IPS-20b (cell line): ENCODE results near the gene TEX53.

ENCODE experiments used
- H3K27ac ChIP-seq: one replicate; pipeline ENCODE4 v1.5.1; 2013; ENCODE audit warnings: low read length
- H3K27me3 ChIP-seq: 2 replicates; pipeline ENCODE4 v1.6.1; 2013; ENCODE audit warnings: mild to moderate bottlenecking, low read length, inconsistent platforms; ENCODE audit not compliant: insufficient read depth
- H3K36me3 ChIP-seq: 2 replicates; pipeline ENCODE4 v1.6.1; 2013; ENCODE audit warnings: low read depth, mild to moderate bottlenecking, inconsistent platforms, low read length, moderate library complexity; ENCODE audit not compliant: insufficient read depth
- H3K4me1 ChIP-seq: 2 replicates; pipeline ENCODE4 v1.6.1; 2013; ENCODE audit warnings: mild to moderate bottlenecking, control low read depth, inconsistent platforms, low read length, moderate library complexity; ENCODE audit not compliant: insufficient read depth
- H3K4me3 ChIP-seq: 2 replicates; pipeline ENCODE4 v1.5.1; 2013; ENCODE audit warnings: mild to moderate bottlenecking, low read length, inconsistent platforms
- H3K9ac ChIP-seq: 2 replicates; pipeline ENCODE4 v1.6.1; 2013; ENCODE audit warnings: low read depth, mild to moderate bottlenecking, inconsistent platforms, low read length, moderate library complexity
- H3K9me3 ChIP-seq: 2 replicates; pipeline ENCODE4 v1.6.1; 2013; ENCODE audit warnings: mild to moderate bottlenecking, low read depth, low read length, inconsistent platforms; ENCODE audit not compliant: insufficient read depth

Gene TEX53

GRCh38 chr9:114631166-114631565, 26.4 kb downstream of the TEX53 start:
- Histone ChIP-seq H3K36me3 (peaks cover 32% of the 10 kb centered on the region; the same call in 1 of the 2 replicates), H3K4me1 (no peaks in the 10 kb centered on the region), H3K9ac (no peak overlapping the region), H3K27ac (no peak overlapping the region), H3K4me3 (no peak overlapping the region), H3K9me3 (no peaks in the 10 kb centered on the region), H3K27me3 (no peaks in the 10 kb centered on the region)

DNA sequence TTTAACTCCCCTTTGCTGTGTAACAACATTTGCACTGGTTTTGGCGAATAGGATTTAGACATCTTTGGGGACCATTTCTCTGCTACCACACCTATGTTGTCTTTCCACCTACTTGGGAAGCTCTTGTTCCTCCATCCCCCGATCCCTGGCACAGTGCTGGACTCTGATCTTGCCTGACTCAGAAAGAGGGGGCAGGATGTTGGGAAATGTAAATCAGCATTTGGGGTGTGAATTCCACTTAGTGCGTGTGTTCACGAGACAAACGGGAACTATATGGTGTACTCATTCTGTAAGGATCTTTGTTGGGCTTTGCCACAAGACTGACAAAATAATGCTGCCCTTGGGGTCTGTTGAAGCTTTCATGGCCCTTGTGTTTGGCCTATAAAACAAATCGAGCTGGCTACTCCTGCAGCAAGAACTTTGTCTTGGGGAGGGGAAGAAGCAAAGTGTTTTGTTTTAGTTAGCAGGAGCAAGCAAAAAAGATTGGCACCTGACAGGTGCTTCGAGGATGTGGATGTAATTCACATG, 28.0 kb downstream of the TEX53 start:
- Histone ChIP-seq H3K27ac (no peak overlapping the region), H3K4me1 (no peaks in the 10 kb centered on the region), H3K27me3 (no peaks in the 10 kb centered on the region), H3K36me3 (peaks cover 31% of the 10 kb centered on the region; the same call in 1 of the 2 replicates), H3K9ac (no peak overlapping the region), H3K4me3 (no peak overlapping the region), H3K9me3 (no peaks in the 10 kb centered on the region)

DNA sequence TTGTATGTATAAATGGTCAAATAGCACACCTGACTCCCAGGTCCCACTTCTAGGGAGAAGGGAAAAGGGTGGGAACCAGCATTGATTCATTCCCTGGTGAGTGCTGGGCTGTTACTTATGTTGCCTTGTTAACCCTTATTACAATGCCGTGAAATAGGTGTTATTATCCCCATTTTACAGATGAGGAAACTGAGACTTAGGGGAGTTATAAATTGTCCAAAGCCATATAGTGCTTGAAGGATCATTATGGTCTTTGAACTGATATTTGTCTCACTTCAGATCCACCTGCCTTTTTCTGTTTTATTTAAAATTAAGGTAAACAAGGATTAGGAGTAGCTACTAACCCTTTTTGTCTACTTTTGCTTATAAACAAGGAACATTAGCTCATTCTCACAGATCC, 30.1 kb downstream of the TEX53 start:
- Histone ChIP-seq H3K4me3 (no peak overlapping the region), H3K4me1 (no peaks in the 10 kb centered on the region), H3K27me3 (no peaks in the 10 kb centered on the region), H3K9me3 (no peaks in the 10 kb centered on the region), H3K36me3 (peaks cover 17% of the 10 kb centered on the region; the same call in 1 of the 2 replicates), H3K27ac (no peak overlapping the region), H3K9ac (no peak overlapping the region)

DNA sequence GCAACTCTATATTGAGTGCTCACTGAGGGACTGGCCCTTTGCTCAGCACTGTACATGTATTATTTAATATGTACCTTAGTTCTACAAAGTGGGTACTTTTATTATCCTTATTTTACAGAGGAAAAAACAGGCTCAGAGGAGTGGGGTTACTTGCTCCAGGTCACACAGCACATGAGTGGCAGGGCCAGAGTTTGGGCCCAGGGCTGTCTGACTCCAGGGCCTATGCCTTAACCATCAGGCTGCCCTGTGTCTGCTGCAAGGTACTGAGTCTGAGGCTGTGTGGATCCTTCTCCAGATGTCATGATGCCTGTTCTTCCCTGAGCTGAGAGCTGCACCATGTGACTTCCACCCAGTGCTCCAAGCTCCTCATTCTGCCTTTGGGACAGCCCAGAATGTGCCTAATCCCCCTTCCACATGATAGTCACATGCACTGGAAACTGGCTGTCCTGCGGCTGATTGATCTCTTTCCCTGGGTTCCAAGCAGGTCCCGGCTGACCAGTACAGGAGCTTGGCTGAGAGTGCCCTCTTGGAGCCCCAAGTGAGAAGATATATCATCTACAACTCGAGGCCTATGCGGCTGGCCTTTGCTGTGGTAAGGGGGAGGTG, 31.1 kb downstream of the TEX53 start:
- no peak overlapping the region for H3K4me3 ChIP-seq
- no peaks in the 10 kb centered on the region for H3K27me3 ChIP-seq
- no peaks in the 10 kb centered on the region for H3K4me1 ChIP-seq
- H3K9ac ChIP-seq, result no peak overlapping the region
- peaks cover 11% of the 10 kb centered on the region; the same call in 1 of the 2 replicates for H3K36me3 ChIP-seq
- no peak overlapping the region for H3K27ac ChIP-seq
- no peaks in the 10 kb centered on the region for H3K9me3 ChIP-seq

- no peak overlapping the region for H3K27ac ChIP-seq
- peaks cover 9% of the 10 kb centered on the region; the same call in 1 of the 2 replicates for H3K36me3 ChIP-seq
- H3K27me3 ChIP-seq, result no peaks in the 10 kb centered on the region
- no peak overlapping the region for H3K4me3 ChIP-seq
- no peak overlapping the region for H3K9ac ChIP-seq
- no peaks in the 10 kb centered on the region for H3K4me1 ChIP-seq
- no peaks in the 10 kb centered on the region for H3K9me3 ChIP-seq
Measured at GRCh38 chr9:114624677-114625076, 32.9 kb downstream of the TEX53 start.

DNA sequence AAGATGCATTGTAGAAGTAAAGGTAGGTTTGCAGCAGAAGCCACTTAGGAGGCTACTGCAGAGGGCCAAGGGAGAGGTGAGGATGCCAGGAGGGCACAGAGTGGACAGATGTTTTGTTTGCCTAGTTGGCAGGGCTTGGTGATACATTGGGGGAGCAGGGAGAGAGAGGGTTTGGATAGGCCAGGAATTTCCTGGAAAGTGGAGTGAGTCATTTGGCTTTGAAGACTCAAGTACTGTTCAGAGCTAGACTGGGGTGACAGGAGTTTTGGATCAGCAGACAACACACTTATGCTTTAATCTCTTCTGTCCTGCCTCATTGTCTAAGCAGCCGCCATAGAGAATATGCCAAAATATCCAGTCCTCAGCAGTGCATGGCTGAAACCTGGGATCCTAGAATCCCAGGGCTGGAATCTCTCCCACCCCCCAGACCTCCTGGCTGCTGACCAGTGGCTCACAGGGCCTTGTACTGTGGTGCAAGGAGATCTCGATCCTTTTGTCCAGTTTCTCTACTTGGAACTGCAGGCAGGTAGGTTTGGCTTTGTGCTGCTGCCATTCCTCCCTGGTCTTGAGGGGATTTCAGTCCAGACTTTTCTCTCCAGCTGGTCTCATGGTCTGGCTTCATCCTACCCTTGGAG, 35.5 kb downstream of the TEX53 start:
- H3K9me3 ChIP-seq, result no peaks in the 10 kb centered on the region
- no peak overlapping the region for H3K4me3 ChIP-seq
- H3K27ac ChIP-seq, result no peak overlapping the region
- no peak overlapping the region for H3K9ac ChIP-seq
- H3K4me1 ChIP-seq, result no peaks in the 10 kb centered on the region
- H3K27me3 ChIP-seq, result no peaks in the 10 kb centered on the region
- no peaks in the 10 kb centered on the region for H3K36me3 ChIP-seq

DNA sequence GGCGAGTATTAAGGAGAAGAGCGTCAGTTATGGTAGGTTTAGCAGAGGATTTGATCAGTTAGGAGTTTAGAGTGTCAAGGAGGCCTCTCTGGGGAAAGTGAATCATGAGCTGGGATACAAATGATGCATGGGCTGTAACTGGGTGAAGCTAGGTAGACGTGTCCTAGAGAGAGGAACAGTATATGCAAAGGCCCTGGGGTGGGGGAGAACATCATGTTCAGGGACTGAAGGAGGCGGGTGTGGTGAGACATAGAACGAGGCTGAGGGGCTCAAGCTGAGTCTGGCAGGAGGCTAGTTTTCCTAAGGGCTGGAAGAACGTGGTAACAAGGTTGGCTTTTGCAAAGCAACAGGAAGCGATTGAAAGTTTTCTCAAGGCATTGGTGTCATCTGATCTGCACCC, 36.0 kb downstream of the TEX53 start:
- H3K9me3 ChIP-seq, result no peaks in the 10 kb centered on the region
- H3K4me3 ChIP-seq, result no peak overlapping the region
- H3K36me3 ChIP-seq, result no peaks in the 10 kb centered on the region
- no peaks in the 10 kb centered on the region for H3K27me3 ChIP-seq
- H3K4me1 ChIP-seq, result no peaks in the 10 kb centered on the region
- no peak overlapping the region for H3K9ac ChIP-seq
- H3K27ac ChIP-seq, result no peak overlapping the region

DNA sequence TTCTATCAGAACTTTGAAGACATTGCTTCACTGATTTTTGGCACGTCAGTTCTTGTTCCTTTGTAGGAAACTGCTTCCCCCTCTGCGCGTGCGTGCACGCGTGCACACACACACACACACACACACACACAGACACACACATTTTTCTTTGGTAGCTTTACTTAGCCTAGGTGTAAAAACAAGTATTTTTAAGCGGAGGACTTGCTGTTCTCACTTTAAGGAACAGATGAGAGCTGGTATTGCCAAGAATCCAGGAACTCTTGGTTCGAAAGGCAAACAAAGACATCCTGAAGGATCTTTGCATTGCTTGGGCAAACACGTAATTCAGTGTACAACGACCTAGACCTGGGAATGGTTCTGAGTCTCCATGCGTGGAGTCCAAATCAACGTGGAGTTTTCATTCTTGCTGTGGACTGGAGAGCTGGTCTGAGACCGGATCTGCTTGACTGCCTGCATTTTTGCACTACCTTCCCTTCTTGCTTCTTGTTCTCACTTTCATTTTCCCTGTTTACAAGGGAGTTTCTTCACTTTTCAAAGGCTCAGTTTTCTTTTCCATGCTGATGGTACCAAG, 38.3 kb downstream of the TEX53 start:
- Histone ChIP-seq H3K4me1 (no peaks in the 10 kb centered on the region), H3K27ac (no peak overlapping the region), H3K9ac (no peak overlapping the region), H3K36me3 (no peaks in the 10 kb centered on the region), H3K4me3 (no peak overlapping the region), H3K27me3 (no peaks in the 10 kb centered on the region), H3K9me3 (no peaks in the 10 kb centered on the region)

GRCh38 chr9:114616684-114617520, 40.7 kb downstream of the TEX53 start:
- H3K9ac ChIP-seq, result no peak overlapping the region
- H3K9me3 ChIP-seq, result no peaks in the 10 kb centered on the region
- no peaks in the 10 kb centered on the region for H3K36me3 ChIP-seq
- no peak overlapping the region for H3K27ac ChIP-seq
- 0 out of 2 replicates have a peak, but pooled peaks cover 5% of the 10 kb centered on the region for H3K27me3 ChIP-seq
- H3K4me3 ChIP-seq, result no peak overlapping the region
- peaks cover 14% of the 10 kb centered on the region; the same call in 1 of the 2 replicates for H3K4me1 ChIP-seq

DNA sequence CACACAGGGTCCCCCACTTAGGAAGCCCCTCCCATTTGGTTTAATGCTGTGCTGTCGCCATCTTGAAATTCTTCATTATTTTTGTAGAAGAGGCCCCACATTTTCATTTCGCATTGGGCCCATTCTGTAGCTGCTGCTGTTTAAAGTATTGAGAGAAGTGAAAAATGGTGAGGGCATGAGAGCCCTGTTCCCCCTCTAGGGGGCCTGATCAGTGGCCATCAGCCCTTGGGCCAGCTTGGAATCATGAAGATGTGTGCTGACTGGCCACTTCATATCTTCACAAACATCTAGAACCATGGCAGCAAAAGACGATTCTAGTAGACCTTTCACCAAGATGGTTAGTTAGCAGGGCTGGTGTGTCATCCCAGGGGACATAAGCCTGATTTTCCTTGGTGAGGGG, 43.2 kb downstream of the TEX53 start:
- H3K4me1 ChIP-seq, result peaks cover 15% of the 10 kb centered on the region; the same call in 1 of the 2 replicates
- H3K4me3 ChIP-seq, result no peak overlapping the region

DNA sequence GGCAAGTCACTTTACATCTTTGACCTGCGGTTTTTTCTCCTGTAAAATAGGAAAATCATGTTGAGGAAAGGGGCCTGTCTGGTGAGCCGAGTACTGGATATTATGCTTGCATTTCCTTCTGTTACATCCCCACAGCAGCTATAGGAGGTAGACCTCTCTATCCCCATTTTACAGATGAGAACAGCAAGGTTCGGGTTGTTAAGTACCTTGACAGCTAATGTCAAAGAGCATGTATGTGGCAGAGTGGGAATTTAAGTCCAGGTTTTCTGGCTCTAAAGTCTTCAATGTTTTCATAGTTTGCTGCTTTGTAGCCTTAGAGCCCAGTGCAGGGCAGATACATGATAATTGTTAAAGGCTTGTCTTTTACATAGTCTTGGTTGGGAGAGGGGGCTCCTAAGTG, 43.7 kb downstream of the TEX53 start:
- Histone ChIP-seq H3K9ac (no peak overlapping the region), H3K27me3 (peaks cover 18% of the 10 kb centered on the region), H3K27ac (no peak overlapping the region), H3K36me3 (no peaks in the 10 kb centered on the region), H3K9me3 (no peaks in the 10 kb centered on the region), H3K4me3 (no peak overlapping the region), H3K4me1 (peaks cover 15% of the 10 kb centered on the region; the same call in 1 of the 2 replicates)

More for the DNA sequence above, 43.2 kb downstream of the TEX53 start:
- Histone ChIP-seq H3K27ac (no peak overlapping the region), H3K27me3 (peaks cover 18% of the 10 kb centered on the region), H3K36me3 (no peaks in the 10 kb centered on the region), H3K9ac (no peak overlapping the region), H3K9me3 (no peaks in the 10 kb centered on the region)
